Prostate gland (tissue), 2 donors: ENCODE measurements around the gene LSM3.

ENCODE experiments used
- CTCF ChIP-seq, 4 experiments: fragments of 200-600 bp in 2 of 4; fragments of 450-650 bp in 2 of 4; sonication (generic) in 2 of 4; IDR thresholded peaks; 1 replicate in 3 of 4; 2 replicates in 1 of 4; pipeline ENCODE4 v1.5.1; 2016 to 2019; ENCODE audit warnings: antibody characterized with exemption in 4 of 4, mild to moderate bottlenecking in 2 of 4, moderate library complexity in 2 of 4
- POLR2A ChIP-seq: fragments of 450-650 bp; IDR thresholded peaks from one replicate; pipeline ENCODE4 v1.6.1; 2016; ENCODE audit warnings: antibody characterized with exemption, mild to moderate bottlenecking
- POLR2AphosphoS5 ChIP-seq: sonication (generic); formaldehyde crosslinking; IDR thresholded peaks from one replicate; pipeline ENCODE4 v1.6.1; 2017; ENCODE audit warnings: antibody characterized with exemption

GRCh38 chr3:14235912-14236295 is 57.3 kb downstream of the LSM3 start:
- TF ChIP-seq CTCF (IDR thresholded peaks at IDR 0.05), result no peak
- no peak for TF ChIP-seq POLR2AphosphoS5
- TF ChIP-seq POLR2A, result no peak
